ENCODE data around the gene KANSL1L.
"Not testable (repeated sequence)": the region's sequence is repeated elsewhere in the genome, so short reads cannot be mapped to it uniquely, and the experiment has no call there.

Gene KANSL1L, protein sequence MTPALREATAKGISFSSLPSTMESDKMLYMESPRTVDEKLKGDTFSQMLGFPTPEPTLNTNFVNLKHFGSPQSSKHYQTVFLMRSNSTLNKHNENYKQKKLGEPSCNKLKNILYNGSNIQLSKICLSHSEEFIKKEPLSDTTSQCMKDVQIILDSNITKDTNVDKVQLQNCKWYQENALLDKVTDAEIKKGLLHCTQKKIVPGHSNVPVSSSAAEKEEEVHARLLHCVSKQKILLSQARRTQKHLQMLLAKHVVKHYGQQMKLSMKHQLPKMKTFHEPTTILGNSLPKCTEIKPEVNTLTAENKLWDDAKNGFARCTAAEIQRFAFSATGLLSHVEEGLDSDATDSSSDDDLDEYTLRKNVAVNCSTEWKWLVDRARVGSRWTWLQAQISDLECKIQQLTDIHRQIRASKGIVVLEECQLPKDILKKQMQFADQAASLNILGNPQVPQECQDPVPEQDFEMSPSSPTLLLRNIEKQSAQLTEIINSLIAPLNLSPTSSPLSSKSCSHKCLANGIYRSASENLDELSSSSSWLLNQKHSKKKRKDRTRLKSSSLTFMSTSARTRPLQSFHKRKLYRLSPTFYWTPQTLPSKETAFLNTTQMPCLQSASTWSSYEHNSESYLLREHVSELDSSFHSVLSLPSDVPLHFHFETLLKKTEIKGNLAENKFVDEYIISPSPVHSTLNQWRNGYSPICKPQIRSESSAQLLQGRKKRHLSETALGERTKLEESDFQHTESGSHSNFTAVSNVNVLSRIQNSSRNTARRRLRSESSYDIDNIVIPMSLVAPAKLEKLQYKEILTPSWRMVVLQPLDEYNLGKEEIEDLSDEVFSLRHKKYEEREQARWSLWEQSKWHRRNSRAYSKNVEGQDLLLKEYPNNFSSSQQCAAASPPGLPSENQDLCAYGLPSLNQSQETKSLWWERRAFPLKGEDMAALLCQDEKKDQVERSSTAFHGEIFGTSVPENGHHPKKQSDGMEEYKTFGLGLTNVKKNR

DNA sequence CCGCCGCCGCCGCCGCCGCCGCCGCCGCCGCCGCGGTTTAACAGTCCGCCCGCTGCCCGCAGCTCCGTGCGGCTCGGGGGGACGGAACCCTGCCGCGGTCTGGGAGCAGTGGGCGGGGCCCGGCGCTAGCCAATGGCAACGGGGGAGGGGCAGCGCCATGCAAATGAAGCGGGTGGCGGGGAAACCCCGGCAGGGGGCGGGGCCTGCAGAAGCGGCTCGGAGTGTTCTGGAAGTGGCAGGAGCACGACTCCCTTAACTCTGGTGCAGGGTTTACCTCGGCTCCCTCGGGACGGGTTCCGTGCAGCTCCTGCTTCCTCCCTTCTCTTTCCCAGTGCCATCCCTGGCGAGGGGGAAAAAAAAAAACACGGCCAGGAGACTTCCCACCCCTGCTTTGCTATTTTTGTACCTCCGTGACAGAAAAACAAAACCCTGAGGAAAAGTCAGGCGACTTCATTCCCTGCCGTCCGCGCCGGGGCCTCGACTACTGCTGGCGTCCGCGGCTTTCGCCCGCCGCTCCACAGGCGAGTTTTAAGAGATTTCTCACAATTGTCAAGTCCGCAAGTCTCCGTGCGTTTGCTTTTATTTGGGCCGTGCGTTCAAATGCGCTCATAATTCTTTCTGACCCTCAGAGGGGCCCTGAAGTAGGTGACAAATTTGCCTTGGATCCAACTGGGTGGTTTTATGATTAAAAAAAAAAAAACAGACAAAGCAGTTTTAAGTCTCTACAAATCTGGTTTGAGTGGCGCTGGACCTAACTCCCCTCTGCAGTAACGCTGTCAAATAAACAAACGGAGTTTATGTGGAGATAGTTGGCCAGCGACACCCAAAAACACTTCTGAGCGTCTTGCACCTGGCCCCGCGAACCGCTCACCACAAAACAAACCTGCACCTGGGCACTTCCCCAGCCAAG is at the start of gene KANSL1L:
TSS of gene KANSL1L (minus strand) at position 101 of the 910 bp plus-strand sequence. CDS start 16,827 bp downstream, outside the sequence.
- peak; percentile 92 to 96 (median 96) for DNase-seq (ENCODE audit: low read depth in 4 of 4, low spot score in 1 of 4)

DNA sequence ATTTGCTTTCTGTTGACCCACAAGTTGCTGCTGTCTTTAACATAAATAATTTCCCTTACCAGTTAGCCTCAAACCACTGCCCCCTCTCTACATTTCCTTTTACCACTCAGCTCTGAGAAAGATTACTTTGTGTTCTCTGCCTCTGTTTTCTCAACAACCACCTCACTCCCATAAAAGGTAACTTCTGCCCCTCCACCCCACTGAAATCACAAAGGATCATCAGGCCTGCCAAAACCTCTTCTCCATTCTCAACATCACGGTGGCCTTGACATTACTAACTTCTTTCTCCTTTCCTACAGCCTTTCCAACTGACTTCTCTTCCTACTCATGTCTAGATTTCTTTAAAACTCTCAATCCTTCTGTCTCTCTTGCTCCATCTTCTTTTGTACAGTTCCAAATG is 43.9 kb upstream of the KANSL1L start:
- no peak for DNase-seq (ENCODE audit: low read depth in 4 of 4, low spot score in 1 of 4)

DNA sequence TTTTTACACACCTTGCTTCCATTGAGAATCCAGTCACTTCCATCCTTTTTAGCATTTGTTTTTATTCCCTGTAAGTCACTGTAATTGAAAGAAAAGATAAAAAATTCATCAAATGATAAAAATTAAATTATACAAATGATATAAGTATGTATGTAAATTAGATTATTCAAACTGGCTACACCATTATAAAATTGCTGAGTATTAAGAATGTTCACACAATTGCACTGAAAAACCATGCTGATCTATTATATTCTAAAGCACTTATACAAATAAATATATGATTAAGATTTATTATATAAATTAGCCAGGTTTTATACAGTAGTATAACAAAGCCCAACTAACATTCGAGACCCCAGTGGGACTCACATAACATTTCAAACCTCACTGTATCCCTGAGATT is 39.0 kb upstream of the KANSL1L start:
- DNase-seq (ENCODE audit: low read depth in 4 of 4, low spot score in 1 of 4), result no peak

DNA sequence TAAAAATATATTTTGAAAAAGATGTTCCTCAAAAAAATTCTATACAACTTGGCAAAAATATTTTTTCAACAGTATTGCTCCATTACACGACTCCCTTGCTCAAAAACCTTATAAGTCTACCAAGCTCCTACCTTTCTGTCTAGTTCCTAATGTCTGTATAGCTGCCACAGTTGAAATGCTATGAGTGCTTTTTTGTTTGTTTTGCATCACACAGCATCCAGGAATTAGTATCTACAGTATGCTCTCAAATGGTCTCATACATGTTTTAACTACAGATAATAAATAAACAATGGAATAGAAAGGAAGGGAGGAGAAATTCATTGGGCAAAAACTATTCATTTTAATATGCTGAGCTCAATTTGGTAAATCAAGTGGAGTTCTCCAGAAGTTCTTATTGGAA is 36.7 kb upstream of the KANSL1L start:
- DNase-seq (ENCODE audit: low read depth in 4 of 4, low spot score in 1 of 4), result no peak

DNA sequence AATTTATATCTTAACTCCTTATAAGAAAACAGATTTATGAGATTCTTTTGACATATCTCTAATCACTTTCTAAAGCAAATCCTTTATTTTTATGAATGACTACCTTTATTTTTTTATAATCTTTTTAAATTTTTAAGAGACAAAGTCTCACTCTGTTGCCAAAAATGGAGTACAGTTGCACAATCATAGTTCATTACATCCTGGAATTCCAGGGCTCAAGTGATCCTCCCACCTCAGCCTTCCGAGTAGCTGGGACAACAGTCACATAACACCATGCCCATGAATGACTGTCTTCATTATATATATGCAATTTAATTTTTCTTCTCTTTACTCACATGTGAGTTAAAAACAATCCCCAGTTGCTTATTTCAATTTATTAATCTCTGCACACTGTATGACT is 32.3 kb upstream of the KANSL1L start:
- DNase-seq (ENCODE audit: low read depth in 4 of 4, low spot score in 1 of 4), result no peak

DNA sequence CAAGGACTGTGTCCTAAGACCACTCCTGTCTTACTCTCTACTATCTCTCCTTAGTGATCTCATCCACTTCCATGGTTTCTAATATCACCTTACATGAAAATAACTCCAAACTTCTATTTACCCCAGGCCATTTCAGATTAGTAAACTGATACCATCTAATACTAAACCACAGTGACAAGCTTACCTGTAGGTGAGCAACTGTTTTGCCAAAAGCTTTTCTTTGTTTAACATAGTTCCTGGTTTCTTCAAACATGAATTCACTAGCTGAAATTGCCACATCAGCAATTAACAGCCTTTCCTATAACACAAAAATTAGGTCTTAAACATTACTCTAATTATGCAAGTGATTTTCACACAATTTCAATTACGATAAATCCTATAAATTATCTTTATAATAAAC is 31.9 kb upstream of the KANSL1L start:
- DNase-seq (ENCODE audit: low read depth in 4 of 4, low spot score in 1 of 4), result no peak

DNA sequence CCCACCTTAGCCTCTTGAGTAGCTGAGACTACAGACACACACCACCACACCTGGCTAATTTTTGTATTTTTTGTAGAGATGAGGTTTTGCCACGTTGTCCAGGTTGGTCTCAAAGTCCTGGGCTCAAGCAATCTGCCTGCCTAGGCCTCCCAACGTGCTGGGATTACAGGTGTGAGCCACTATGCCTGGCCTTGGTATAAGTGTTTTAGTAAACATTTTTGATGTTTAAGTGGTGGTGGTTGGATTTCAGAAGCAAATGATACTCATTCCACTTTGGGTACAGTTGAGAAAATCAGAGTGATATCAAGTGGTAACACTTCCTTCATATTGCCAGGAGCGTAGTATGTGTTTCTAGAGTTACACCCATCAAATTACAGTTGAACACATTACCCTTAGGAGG is 28.6 kb upstream of the KANSL1L start:
- DNase-seq (ENCODE audit: low read depth in 4 of 4, low spot score in 1 of 4), result no peak

DNA sequence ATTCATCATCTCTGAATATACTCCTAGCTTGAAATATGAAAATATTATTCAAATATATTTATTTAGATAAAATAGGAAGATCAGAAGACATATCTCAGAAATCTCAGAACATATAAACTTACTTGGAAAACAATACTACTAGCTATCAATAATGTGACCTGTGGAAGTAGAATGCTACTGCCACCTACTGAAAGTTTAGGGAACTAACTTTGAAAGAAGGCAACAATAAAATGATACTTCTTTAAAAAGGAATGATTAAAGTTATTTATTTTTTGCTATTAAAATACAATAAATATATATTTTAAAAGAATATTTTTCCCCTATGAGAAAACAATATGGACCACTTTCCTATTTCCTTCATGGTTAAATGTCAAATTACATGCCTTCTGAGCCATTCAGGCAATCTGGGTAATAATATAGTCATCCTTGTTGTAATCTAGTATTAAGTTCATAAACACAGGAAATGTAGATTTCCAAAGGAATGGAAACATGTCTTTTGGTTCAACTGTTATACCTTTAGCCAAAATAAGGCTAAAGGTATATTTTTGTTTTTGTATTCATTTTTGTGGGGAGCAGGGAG is 28.1 kb upstream of the KANSL1L start:
- DNase-seq (ENCODE audit: low read depth in 4 of 4, low spot score in 1 of 4), result no peak

DNA sequence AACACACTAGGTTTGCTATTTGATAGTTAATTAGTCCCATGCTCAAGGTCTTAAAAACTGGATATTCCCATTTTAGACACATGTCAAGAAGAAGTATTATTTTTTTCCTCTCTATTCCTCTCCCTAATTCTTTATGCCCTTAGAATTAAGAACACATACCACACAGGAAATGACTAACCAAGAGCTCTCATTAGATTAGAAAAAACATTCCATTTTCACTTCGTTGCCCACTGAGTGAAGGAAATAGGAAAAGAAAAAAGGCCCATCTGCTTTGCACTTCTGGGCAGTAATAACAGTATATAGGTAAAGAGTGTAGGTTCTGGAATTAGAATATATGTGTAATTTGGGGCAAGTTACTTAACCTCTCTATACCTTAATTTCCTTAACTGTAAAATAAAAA is 27.1 kb upstream of the KANSL1L start:
- DNase-seq (ENCODE audit: low read depth in 4 of 4, low spot score in 1 of 4), result no peak

DNA sequence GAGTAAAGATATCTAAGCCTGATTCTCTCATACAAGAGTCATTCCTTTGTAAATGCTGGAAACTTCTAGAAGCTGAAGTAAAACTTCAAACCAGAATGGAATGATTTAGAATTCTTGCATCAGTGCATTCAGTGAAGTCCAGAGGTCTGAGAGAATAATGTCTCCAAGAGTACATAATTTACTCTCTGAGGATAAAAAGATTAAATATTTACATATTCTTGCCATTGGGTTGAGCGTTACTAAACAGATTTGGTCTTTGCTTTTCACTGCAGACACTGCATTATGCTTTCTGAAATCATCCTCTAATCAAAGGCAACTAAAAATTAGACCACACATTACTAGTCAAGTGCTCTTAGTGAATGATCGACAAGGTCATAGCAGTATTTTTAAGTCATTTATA is 26.5 kb upstream of the KANSL1L start:
- DNase-seq (ENCODE audit: low read depth in 4 of 4, low spot score in 1 of 4), result no peak

DNA sequence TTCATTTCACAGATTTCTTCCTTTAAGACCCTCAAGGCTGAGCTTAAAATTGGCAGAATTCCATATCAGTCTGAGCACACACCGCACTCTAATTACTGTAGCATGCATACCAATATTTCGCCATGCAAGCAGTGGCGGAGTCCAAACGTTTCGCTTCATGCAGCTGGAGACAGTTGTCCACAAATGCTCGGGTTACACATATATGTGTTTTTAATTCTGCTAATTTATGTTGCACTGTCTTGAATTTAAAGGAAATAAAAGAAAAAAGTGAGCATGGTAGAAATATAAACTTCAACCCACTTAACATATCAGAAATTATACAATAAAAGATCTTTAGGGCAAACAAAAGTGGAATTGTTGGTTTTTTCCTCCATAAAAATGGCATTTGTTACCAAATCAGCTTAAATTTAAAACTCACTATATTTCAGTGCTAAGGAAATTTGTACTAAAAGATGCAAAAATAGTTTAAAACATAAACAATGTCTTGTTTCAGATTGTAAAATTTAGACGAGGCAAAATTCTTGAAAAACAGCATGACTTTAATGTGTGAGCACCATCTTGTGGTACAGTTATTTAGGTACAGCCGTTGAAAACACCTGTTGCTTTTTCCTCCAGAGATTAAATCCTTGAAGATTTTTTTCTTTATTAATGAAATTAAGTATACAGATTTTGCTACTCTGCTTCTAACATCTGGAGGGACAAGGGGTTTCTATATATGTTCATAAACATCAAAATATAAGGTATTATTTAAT is 24.1 kb upstream of the KANSL1L start:
- no peak for DNase-seq (ENCODE audit: low read depth in 4 of 4, low spot score in 1 of 4)

DNA sequence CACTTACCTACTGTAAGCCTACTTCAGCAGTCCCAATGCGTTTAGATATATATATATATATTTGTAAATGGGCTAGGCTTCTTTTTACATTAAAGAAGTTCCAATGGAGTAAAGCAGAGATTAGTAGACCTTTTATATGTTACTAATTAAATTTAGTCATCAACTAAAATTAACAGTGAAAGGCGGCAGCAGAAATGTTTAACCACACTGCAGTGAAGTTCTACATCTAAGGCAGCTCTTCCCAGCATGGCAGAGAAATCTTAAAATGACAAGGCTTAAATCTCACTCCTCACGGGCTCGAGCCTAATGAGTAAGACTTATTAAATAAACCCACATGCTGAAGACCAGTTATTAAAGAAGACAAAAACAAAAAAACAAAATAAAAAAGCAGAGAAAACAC is 19.1 kb upstream of the KANSL1L start:
- DNase-seq (ENCODE audit: low read depth in 4 of 4, low spot score in 1 of 4), result no peak

DNA sequence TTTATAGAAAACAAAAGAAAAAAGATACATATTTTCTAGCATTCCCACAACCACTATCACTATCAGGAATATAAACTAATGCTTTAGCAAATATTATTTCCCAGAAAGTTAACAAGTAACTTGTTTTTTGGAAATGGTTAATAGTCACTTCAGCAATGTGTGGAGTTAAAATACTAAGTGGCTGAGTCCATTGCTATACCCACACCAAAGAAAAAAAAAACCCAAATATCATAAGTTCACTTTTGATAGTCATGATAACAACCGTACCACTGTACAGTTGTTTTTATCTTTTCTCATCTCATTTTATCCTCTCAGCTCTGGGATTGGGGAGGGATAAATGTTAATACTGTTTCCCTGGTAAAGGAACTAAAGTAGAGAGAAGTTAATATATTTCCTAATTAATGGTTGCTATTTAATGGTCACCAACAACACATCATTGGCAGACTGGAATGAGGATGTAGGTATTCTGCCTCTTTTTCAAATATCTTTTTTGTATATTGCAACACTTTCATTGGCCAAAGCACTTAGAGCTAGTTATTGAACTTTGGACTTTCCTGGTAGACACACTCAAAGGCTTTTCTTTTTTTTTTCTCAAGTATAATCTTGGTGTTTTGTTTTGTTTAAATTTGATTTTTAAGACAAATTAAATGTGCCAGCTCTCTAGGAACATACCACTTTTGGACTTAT is 18.4 kb upstream of the KANSL1L start:
- no peak for DNase-seq (ENCODE audit: low read depth in 4 of 4, low spot score in 1 of 4)

DNA sequence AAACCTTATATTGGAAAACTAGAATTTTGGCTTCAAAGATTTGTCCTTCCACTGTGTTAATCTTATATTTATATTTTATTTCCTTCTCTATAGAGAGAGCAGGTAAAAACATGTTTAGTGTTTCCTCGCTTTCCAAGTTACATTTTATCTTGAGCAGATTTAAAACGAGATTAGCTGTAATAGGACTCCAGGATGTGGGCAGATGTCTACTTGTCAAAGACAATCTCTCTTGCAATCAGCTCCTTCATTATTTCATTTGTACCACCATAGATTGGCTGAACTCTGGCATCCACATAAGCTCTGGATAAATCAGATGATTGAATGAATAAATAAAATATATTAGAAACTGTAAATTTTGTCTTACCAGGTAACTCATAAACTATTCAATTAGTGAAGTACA is 17.5 kb upstream of the KANSL1L start:
- no peak for DNase-seq (ENCODE audit: low read depth in 4 of 4, low spot score in 1 of 4)

DNA sequence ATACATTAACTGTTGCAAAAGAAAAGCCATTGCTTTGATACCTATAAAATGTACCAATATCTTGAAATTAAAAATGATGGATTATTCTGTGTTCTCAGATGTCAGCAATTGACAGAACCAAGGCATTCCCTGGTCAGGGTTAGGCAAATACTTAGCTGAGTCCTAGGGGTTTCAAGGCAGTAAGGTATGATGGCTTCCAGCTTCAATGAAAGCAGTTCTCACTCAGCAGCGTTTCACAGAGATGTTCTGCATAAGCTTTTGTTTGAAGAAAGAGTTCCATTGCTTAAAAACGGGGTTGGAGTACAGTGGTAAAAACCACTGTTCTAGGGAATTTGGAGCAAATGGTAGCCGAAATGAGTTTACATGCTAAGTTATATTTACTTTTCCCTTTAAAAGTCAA is 17.0 kb upstream of the KANSL1L start:
- DNase-seq (ENCODE audit: low read depth in 4 of 4, low spot score in 1 of 4), result no peak

DNA sequence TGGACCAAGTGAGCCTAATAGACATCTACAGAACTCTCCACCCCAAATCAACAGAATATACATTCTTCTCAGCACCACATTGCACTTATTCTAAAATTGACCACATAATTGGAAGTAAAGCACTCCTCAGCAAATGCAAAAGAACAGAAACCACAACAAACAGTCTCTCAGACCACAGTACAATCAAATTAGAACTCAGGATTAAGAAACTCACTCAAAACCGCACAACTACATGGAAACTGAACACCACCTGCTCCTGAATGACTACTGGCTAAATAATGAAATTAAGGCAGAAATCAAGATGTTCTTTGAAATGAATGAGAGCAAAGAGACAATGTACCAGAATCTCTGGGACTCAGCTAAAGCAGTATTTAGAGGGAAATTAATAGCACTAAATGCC is 12.7 kb upstream of the KANSL1L start:
- not testable (repeated sequence) for DNase-seq (ENCODE audit: low read depth in 4 of 4, low spot score in 1 of 4)

DNA sequence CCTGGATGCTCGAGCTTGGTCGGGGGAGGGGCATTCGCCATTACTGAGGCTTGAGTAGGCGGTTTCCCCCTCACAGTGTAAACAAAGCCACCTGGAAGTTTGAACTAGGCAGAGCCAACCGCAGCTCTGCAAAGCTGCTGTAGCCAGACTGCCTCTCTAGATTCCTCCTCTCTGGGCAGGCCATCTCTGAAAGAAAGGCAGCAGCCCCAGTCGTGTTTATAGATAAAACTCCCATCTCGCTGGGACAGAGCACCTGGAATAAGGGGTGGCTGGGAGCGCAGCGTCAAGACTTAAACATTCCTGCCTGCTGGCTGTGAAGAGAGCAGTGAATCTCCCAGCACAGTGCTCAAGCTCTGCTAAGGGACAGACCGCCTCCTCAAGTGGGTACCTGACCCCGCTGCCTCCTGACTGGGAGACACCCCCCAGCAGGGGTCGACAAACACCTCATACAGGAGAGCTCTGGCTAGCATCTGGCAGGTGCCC is 10.4 kb upstream of the KANSL1L start:
- not testable (repeated sequence) for DNase-seq (ENCODE audit: low read depth in 4 of 4, low spot score in 1 of 4)

DNA sequence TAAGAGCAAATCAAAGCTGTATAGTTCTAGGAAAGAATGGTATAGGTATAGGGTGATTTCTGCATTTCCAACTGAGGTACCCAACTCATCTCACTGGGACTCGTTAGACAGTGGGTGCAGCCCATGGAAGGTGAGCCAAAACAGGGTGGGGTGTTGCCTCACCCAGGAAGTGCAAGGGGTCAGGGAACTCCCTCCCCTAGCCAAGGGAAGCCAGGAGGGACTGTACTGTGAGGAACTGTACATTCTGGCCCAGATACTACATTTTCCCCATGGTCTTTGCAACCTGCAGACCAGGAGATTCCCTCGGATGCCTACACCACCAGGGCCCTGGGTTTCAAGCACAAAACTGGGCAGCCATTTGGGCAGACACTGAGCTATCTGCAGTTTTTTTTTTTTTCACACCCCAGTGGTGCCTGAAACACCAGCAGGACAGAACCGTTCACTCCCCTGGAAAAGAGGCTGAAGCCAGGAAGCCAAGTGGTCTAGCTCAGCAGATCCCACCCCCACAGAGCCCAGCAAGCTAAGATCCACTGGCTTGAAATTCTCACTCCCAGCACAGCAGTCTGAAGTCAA is 9.9 kb upstream of the KANSL1L start:
- not testable (repeated sequence) for DNase-seq (ENCODE audit: low read depth in 4 of 4, low spot score in 1 of 4)

DNA sequence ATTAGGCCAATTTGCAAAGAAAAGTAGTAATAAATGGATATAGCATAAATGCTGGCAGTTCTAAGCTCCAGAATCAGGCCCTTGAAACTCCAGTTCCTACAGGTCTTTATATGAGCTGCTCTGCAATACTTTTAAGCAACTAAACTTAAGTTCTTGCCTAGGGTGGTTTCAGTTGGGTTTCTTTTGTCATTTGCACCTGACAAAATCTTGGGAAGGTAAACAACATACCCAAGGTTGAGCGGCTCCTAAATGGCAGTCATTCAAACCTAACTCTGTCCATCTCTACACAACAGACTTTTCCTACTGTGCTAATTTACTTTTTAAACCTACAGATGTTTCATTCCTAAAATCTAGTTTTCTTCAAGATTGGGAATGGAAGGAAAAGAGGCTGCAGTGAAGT is 9.3 kb upstream of the KANSL1L start:
- no peak for DNase-seq (ENCODE audit: low read depth in 4 of 4, low spot score in 1 of 4)

Measured in stimulated activated CD4-positive, alpha-beta T cell treated with anti-CD3 and anti-CD28 coated beads, Interleukin-1b, Interleukin-23, amount 100 ng/mL, for 24 hours (primary cell).